IPS-15b (cell line): ENCODE data around the gene MYH10.

Source experiments
- H3K27me3 ChIP-seq: one replicate; pipeline ENCODE4 v1.6.1; 2013; ENCODE audit warnings: low read length; ENCODE audit not compliant: control insufficient read depth, insufficient read depth
- H3K36me3 ChIP-seq: one replicate; pipeline ENCODE4 v1.6.1; 2013; ENCODE audit warnings: low read length; ENCODE audit not compliant: control insufficient read depth, insufficient read depth
- H3K4me1 ChIP-seq: one replicate; pipeline ENCODE4 v1.6.1; 2013; ENCODE audit warnings: mild to moderate bottlenecking, low read length; ENCODE audit not compliant: control insufficient read depth, insufficient read depth
- H3K4me3 ChIP-seq: one replicate; pipeline ENCODE4 v1.5.1; 2013; ENCODE audit warnings: low read depth, low read length
- H3K9ac ChIP-seq: one replicate; pipeline ENCODE4 v1.6.1; 2013; ENCODE audit warnings: low read depth, mild to moderate bottlenecking, low read length
- H3K9me3 ChIP-seq: one replicate; pipeline ENCODE4 v1.6.1; 2013; ENCODE audit warnings: mild to moderate bottlenecking, low read length; ENCODE audit not compliant: control insufficient read depth, insufficient read depth

MYH10 gene

GRCh38 chr17:8647202-8647601 lies 16.7 kb upstream of the MYH10 start:
- Histone ChIP-seq H3K9ac (no peak overlapping the region), H3K36me3 (no peaks in the 10 kb centered on the region), H3K9me3 (no peaks in the 10 kb centered on the region), H3K4me1 (no peaks in the 10 kb centered on the region), H3K27me3 (no peaks in the 10 kb centered on the region), H3K4me3 (no peak overlapping the region)

- Histone ChIP-seq H3K36me3 (no peaks in the 10 kb centered on the region), H3K27me3 (no peaks in the 10 kb centered on the region), H3K9ac (no peak overlapping the region), H3K4me3 (no peak overlapping the region), H3K9me3 (no peaks in the 10 kb centered on the region), H3K4me1 (no peaks in the 10 kb centered on the region)
Measured at GRCh38 chr17:8644507-8644902, 14.0 kb upstream of the MYH10 start.

DNA sequence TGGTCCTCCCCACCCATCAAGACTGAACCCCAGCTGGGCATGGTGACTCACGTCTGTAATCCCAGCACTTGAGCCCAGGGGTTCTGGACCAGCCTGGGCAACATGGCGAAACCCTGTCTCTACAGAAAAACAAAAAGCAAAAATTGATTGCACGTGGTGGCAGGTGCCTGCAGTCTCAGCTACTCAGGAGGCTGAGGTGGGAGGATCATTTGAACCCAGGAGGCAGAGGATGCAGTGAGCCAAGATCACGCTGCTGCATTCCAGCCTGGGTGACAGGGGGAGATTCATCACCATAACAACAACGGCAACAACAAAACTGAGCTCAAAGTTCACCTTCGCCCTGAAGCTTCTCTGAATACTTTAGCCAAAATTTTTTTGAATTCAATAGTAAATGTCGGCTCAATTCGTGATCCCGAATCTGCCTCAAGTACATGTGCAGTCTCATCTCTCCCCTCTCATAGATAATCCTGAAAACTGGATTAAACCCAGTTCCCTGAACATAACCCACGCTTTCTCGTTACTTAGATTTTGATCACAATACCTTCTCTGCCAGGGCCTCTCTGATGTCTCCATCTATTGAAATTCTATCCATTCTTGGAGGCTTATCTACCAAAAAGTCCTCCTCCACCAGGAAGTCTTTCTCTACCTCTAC lies 13.5 kb upstream of the MYH10 start:
- no peaks in the 10 kb centered on the region for H3K27me3 ChIP-seq
- H3K4me1 ChIP-seq, result no peaks in the 10 kb centered on the region
- no peak overlapping the region for H3K4me3 ChIP-seq
- H3K36me3 ChIP-seq, result no peaks in the 10 kb centered on the region
- no peaks in the 10 kb centered on the region for H3K9me3 ChIP-seq
- no peak overlapping the region for H3K9ac ChIP-seq

GRCh38 chr17:8639709-8640108 lies 9.2 kb upstream of the MYH10 start:
- no peak overlapping the region for H3K9ac ChIP-seq
- H3K27me3 ChIP-seq, result no peaks in the 10 kb centered on the region
- H3K36me3 ChIP-seq, result no peaks in the 10 kb centered on the region
- no peak overlapping the region for H3K4me3 ChIP-seq
- H3K9me3 ChIP-seq, result no peaks in the 10 kb centered on the region
- H3K4me1 ChIP-seq, result no peaks in the 10 kb centered on the region

- H3K4me1 ChIP-seq, result peaks cover 14% of the 10 kb centered on the region
- no peaks in the 10 kb centered on the region for H3K36me3 ChIP-seq
- H3K9ac ChIP-seq, result no peak overlapping the region
- no peaks in the 10 kb centered on the region for H3K9me3 ChIP-seq
- peak overlapping the region; percentile 79 for H3K4me3 ChIP-seq
- no peaks in the 10 kb centered on the region for H3K27me3 ChIP-seq
Measured at GRCh38 chr17:8632061-8632460, 1.5 kb upstream of the MYH10 start.

GRCh38 chr17:8631554-8631877 lies 991 bp upstream of the MYH10 start:
- peak overlapping the region; percentile 79 for H3K4me3 ChIP-seq
- H3K27me3 ChIP-seq, result no peaks in the 10 kb centered on the region
- peak overlapping the region; percentile 71 for H3K9ac ChIP-seq
- H3K36me3 ChIP-seq, result no peaks in the 10 kb centered on the region
- no peaks in the 10 kb centered on the region for H3K9me3 ChIP-seq
- peaks cover 14% of the 10 kb centered on the region for H3K4me1 ChIP-seq

DNA sequence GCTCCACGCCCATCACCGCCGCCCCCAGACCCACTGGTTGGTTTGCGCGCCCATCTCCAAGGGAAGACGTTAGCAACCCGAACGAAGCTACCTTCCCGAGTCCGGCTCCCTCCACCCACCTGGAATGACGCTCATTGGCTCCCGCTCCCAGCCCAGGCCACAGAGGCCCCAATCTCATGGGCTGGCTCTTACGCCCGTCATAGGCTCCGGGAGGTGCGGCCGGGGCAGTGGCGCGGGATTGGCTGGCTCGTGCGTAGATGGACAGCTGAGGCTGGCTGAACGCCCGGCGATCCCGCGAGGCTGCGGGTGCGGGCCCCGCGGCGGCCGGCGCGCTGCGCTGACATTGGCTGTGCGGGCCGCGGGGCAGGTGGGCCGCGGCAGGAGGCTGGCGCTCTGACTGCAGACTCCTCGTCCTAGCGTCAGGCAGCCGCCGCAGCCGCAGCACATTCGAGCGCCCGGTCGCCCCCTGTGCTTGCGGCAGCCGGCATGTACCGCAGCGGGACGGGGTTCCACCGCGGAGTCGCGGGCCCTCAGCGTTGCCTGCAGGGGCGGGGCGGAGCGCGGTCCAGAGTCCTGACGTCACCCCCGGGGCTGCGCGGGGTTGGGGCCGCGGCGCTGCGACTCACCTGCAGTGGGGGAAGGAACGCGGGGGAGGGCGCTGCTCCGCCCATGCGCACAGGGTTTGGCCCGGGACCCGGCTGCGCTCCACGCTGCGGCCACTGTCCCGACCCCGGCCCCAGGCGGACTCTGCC lies 453 bp upstream of the MYH10 start:
- H3K4me1 ChIP-seq, result peaks cover 14% of the 10 kb centered on the region
- H3K4me3 ChIP-seq, result peak overlapping the region; percentile 82
- H3K9ac ChIP-seq, result peak overlapping the region; percentile 71
- H3K36me3 ChIP-seq, result no peaks in the 10 kb centered on the region
- H3K27me3 ChIP-seq, result no peaks in the 10 kb centered on the region
- no peaks in the 10 kb centered on the region for H3K9me3 ChIP-seq

- peak overlapping the region; percentile 71 for H3K9ac ChIP-seq
Measured at GRCh38 chr17:8629371-8630226, 926 bp downstream of the MYH10 start.

DNA sequence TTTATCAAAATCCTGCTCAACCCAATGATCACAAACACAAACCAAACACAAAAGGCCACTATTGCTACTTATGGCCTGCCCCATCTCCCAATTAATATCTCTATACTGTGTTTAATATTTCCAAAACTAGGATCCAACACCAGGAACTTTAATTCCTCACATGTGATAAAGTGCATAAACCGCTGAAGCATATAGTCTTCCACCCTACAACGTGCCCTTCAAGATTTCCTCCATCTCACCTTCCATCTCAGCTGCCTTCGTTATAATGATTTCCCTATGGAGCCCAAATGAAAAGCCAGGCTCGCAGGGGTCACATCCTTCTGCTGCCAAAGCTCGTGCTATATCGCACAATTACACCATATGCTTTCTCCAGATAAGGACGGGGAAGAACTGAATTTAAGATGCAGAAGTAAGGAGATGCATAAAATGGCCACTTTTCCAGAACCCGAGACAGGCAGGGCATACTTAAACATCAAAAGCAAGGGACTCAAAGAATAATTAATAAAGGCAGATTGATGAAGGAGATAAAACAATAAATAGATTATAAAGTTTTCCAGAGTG lies 1.8 kb downstream of the MYH10 start:
- peak overlapping the region; percentile 82 for H3K4me3 ChIP-seq
- no peaks in the 10 kb centered on the region for H3K36me3 ChIP-seq
- H3K4me1 ChIP-seq, result peaks cover 14% of the 10 kb centered on the region
- H3K27me3 ChIP-seq, result no peaks in the 10 kb centered on the region
- no peak overlapping the region for H3K9ac ChIP-seq
- no peaks in the 10 kb centered on the region for H3K9me3 ChIP-seq

More at GRCh38 chr17:8629371-8630226, 926 bp downstream of the MYH10 start:
- H3K27me3 ChIP-seq, result no peaks in the 10 kb centered on the region
- H3K4me3 ChIP-seq, result peak overlapping the region; percentile 82
- peaks cover 14% of the 10 kb centered on the region for H3K4me1 ChIP-seq
- H3K9me3 ChIP-seq, result no peaks in the 10 kb centered on the region
- no peaks in the 10 kb centered on the region for H3K36me3 ChIP-seq

GRCh38 chr17:8628172-8628571 lies 2.4 kb downstream of the MYH10 start:
- H3K4me3 ChIP-seq, result peak overlapping the region; percentile 82

GRCh38 chr17:8623591-8623990 lies 6.9 kb downstream of the MYH10 start:
- Histone ChIP-seq H3K4me3 (no peak overlapping the region), H3K27me3 (no peaks in the 10 kb centered on the region), H3K9me3 (no peaks in the 10 kb centered on the region), H3K36me3 (no peaks in the 10 kb centered on the region), H3K4me1 (peaks cover 12% of the 10 kb centered on the region), H3K9ac (no peak overlapping the region)

More at GRCh38 chr17:8628172-8628571, 2.4 kb downstream of the MYH10 start:
- Histone ChIP-seq H3K4me1 (peaks cover 14% of the 10 kb centered on the region), H3K36me3 (no peaks in the 10 kb centered on the region), H3K9ac (no peak overlapping the region), H3K9me3 (no peaks in the 10 kb centered on the region), H3K27me3 (no peaks in the 10 kb centered on the region)
